Measurements from ENCODE around the gene GCK.

GCK gene

GRCh38 chr7:44157116-44158080 is 31.8 kb downstream of the GCK start:
- ATAC-seq: no peak
- TF ChIP-seq ISL1 (CRISPR knock-in tag; IDR thresholded peaks at IDR 0.05) (no peak), TOX (CRISPR knock-in tag; IDR thresholded peaks at IDR 0.05; ENCODE audit: borderline replicate concordance) (no peak), ZNF8 (CRISPR knock-in tag; IDR thresholded peaks at IDR 0.05) (no peak), CSRNP3 (CRISPR knock-in tag; IDR thresholded peaks at IDR 0.05) (no peak)

GRCh38 chr7:44156453-44157010 is 32.7 kb downstream of the GCK start:
- TF ChIP-seq POU6F1 (CRISPR knock-in tag; IDR thresholded peaks at IDR 0.05; ENCODE audit: borderline replicate concordance, low read depth) (no peak), ZNF565 (CRISPR knock-in tag; conservative IDR thresholded peaks at IDR 0.05; ENCODE audit: low read depth) (no peak), TSHZ2 (CRISPR knock-in tag; IDR thresholded peaks at IDR 0.05) (no peak), SNAI2 (CRISPR knock-in tag; IDR thresholded peaks at IDR 0.05) (no peak), ZFP3 (CRISPR knock-in tag; IDR thresholded peaks at IDR 0.05) (no peak), TOX (CRISPR knock-in tag; IDR thresholded peaks at IDR 0.05; ENCODE audit: borderline replicate concordance) (no peak), ZFP30 (CRISPR knock-in tag; IDR thresholded peaks at IDR 0.05) (no peak), TCF4 (CRISPR knock-in tag; IDR thresholded peaks at IDR 0.05; ENCODE audit: borderline replicate concordance) (no peak), ARNTL (CRISPR knock-in tag; IDR thresholded peaks at IDR 0.05; ENCODE audit: borderline replicate concordance, low read depth) (no peak), CSDC2 (CRISPR knock-in tag; IDR thresholded peaks at IDR 0.05) (no peak), PPARA (CRISPR knock-in tag; IDR thresholded peaks at IDR 0.05; ENCODE audit: borderline replicate concordance) (no peak), CSRNP3 (CRISPR knock-in tag; IDR thresholded peaks at IDR 0.05) (no peak), RARB (CRISPR knock-in tag; IDR thresholded peaks at IDR 0.05) (no peak), GLIS3 (CRISPR knock-in tag; IDR thresholded peaks at IDR 0.05) (no peak), CREB5 (CRISPR knock-in tag; IDR thresholded peaks at IDR 0.05; ENCODE audit: low read depth) (no peak), OSR1 (CRISPR knock-in tag; IDR thresholded peaks at IDR 0.05) (no peak), ISL1 (CRISPR knock-in tag; IDR thresholded peaks at IDR 0.05) (no peak), PATZ1 (CRISPR knock-in tag; IDR thresholded peaks at IDR 0.05; ENCODE audit: borderline replicate concordance) (no peak), ZNF8 (CRISPR knock-in tag; IDR thresholded peaks at IDR 0.05) (no peak), BACH2 (CRISPR knock-in tag; IDR thresholded peaks at IDR 0.05; ENCODE audit: borderline replicate concordance) (no peak)
- ATAC-seq: no peak
